Stomach (tissue), 9 donors: ENCODE results near the gene TTC3. TPM values are rescaled to one million over a fixed set of nuclear protein-coding genes. Genes with fewer than 3 reads are reported as not detected.

ENCODE experiments used
- DNase-seq, 2 donors: peaks; one replicate each; pipeline versions ENCODE4 v3.0.0 to v3.0.0-alpha.2; 2013 to 2019
- H3K27ac ChIP-seq, 5 donors: fragments of 200-600 bp in 4 of 5; sonication (generic) in 4 of 5; one replicate each; pipeline ENCODE4 v1.5.1; 2013 to 2019; ENCODE audit warnings: mild to moderate bottlenecking in 1 of 5, moderate library complexity in 1 of 5
- H3K27me3 ChIP-seq, 3 donors: fragments of 200-600 bp; sonication (generic); one replicate each; pipeline ENCODE4 v1.5.1; 2017 to 2019; ENCODE audit warnings: mixed run types in 1 of 3
- H3K36me3 ChIP-seq, 4 donors: fragments of 200-600 bp; sonication (generic); 1 replicate in 3 of 4; 2 replicates in 1 of 4; pipeline ENCODE4 v1.5.1; 2016 to 2019
- H3K4me1 ChIP-seq, 4 donors: fragments of 200-600 bp; sonication (generic); one replicate each; pipeline ENCODE4 v1.5.1; 2016 to 2019
- H3K4me3 ChIP-seq, 4 donors: fragments of 200-600 bp; sonication (generic) in 3 of 4; one replicate each; pipeline ENCODE4 v1.5.1; 2016 to 2019; ENCODE audit warnings: mild to moderate bottlenecking in 1 of 4
- H3K9me3 ChIP-seq, 4 donors: fragments of 200-600 bp; sonication (generic); one replicate each; pipeline ENCODE4 v1.5.1; 2016 to 2019
- CTCF ChIP-seq, 7 experiments: fragments of 450-650 bp in 4 of 7; fragments of 200-600 bp in 3 of 7; sonication (generic) in 3 of 7; IDR thresholded peaks; one replicate each; pipeline ENCODE4 v1.5.1; 2016 to 2019; ENCODE audit warnings: antibody characterized with exemption in 7 of 7, control low read depth in 2 of 7, mild to moderate bottlenecking in 1 of 7
- EP300 ChIP-seq: sonication (generic); formaldehyde crosslinking; IDR thresholded peaks from one replicate; pipeline ENCODE4 v1.6.1; 2017; ENCODE audit warnings: antibody characterized with exemption
- POLR2A ChIP-seq, 4 donors: fragments of 450-650 bp; IDR thresholded peaks; one replicate each; pipeline ENCODE4 v1.6.1; 2016; ENCODE audit warnings: antibody characterized with exemption in 4 of 4, control low read depth in 2 of 4, mild to moderate bottlenecking in 1 of 4, moderate library complexity in 1 of 4
- POLR2AphosphoS5 ChIP-seq, 3 donors: sonication (generic); formaldehyde crosslinking; IDR thresholded peaks; one replicate each; pipeline ENCODE4 v1.6.1; 2016; ENCODE audit warnings: antibody characterized with exemption in 3 of 3
- WGBS, 5 donors: extraction: QIAGEN DNeasy Blood & Tissue Kit in 3 of 5; methylation state at CpG; one replicate each; pipeline versions ENCODE4 v1.1.5 to v1.1.7; 2013 to 2018; 5-methylcytosine and 5-hydroxymethylcytosine counted together
- intact Hi-C: fragments of 100-400 bp; cut with DNase I; formaldehyde crosslinking; loops from one replicate; pipeline ENCODE4 v1.15.1; 2023; ENCODE audit warnings: low total_unique reads
- polyA plus RNA-seq, 3 donors: library from polyadenylated mRNA; stranded (reverse); fragments of 200-250 nt; gene quantifications; one replicate each; pipeline ENCODE4 v1.2.3, GENCODE V29; 2013
- total RNA-seq, 5 donors: library from RNA; depleted of rRNA; stranded (reverse); fragments of >200 nt; gene quantifications; one replicate each; pipeline versions ENCODE4 v1.1.0 to v1.2.3, GENCODE V29; 2014 to 2016
- donor health status: healthy with polysubstance abuse.
- donor health status: Bipolar disorder and iron deficiency.
- donor health status: healthy.

The TTC3 gene
- total and polyA plus RNA-seq, 8 donors, result 17.5 to 538 (median 143) TPM

GRCh38 chr21:37057614-37058013, 15.4 kb upstream of the TTC3 start:
- intact Hi-C loops, result no loop called here
- no peak for DNase-seq

GRCh38 chr21:37058261-37058660, 14.8 kb upstream of the TTC3 start:
- Histone ChIP-seq H3K4me1 (peaks cover 0 to 9% (median 6%) of the 10 kb centered on the region in 4 donors), H3K9me3 (no peaks in the 10 kb centered on the region), H3K27me3 (no peaks in the 10 kb centered on the region), H3K36me3 (no peaks in the 10 kb centered on the region), H3K27ac (no peak overlapping the region), H3K4me3 (no peak overlapping the region)
- no peak for TF ChIP-seq POLR2A (IDR thresholded peaks at IDR 0.05)
- TF ChIP-seq CTCF (IDR thresholded peaks at IDR 0.05), result no peak
- TF ChIP-seq EP300, result no peak
- TF ChIP-seq POLR2AphosphoS5 (IDR thresholded peaks at IDR 0.05), result no peak
- intact Hi-C loops, result no loop called here
- no peak for DNase-seq
- 64 to 71% (median 70%) methylated on average over 2 of the region's 2 CpGs for WGBS, 5 donors

More at GRCh38 chr21:37057614-37058013, 15.4 kb upstream of the TTC3 start:
- H3K4me1 ChIP-seq, result peaks cover 0 to 9% (median 6%) of the 10 kb centered on the region in 4 donors
- H3K27me3 ChIP-seq, result no peaks in the 10 kb centered on the region
- WGBS, 5 donors, result 94 to 96% (median 95%) methylated on average over 7 of the region's 7 CpGs
- no peaks in the 10 kb centered on the region for H3K9me3 ChIP-seq
- no peak overlapping the region for H3K4me3 ChIP-seq
- no peak overlapping the region for H3K27ac ChIP-seq
- no peaks in the 10 kb centered on the region for H3K36me3 ChIP-seq
- TF ChIP-seq EP300, result no peak
- TF ChIP-seq POLR2A (IDR thresholded peaks at IDR 0.05), result no peak

GRCh38 chr21:37059181-37059580, 13.9 kb upstream of the TTC3 start:
- intact Hi-C loops, result no loop called here
- H3K27me3 ChIP-seq, result no peaks in the 10 kb centered on the region
- H3K4me1 ChIP-seq, result peaks cover 0 to 9% (median 6%) of the 10 kb centered on the region in 4 donors
- no peak for DNase-seq
- no peak overlapping the region for H3K4me3 ChIP-seq
- H3K9me3 ChIP-seq, result no peaks in the 10 kb centered on the region
- TF ChIP-seq POLR2AphosphoS5 (IDR thresholded peaks at IDR 0.05) (no peak), EP300 (no peak), POLR2A (IDR thresholded peaks at IDR 0.05) (no peak), CTCF (IDR thresholded peaks at IDR 0.05) (no peak)
- 54 to 68% (median 60%) methylated on average over 5 of the region's 5 CpGs for WGBS, 5 donors
- H3K36me3 ChIP-seq, result peaks cover 0 to under 1% (median 0%) of the 10 kb centered on the region in 4 donors
- no peak overlapping the region for H3K27ac ChIP-seq

- H3K9me3 ChIP-seq, result no peaks in the 10 kb centered on the region
- H3K36me3 ChIP-seq, result peaks cover 0 to 10% (median 6%) of the 10 kb centered on the region in 4 donors
- H3K27me3 ChIP-seq, result no peaks in the 10 kb centered on the region
- H3K27ac ChIP-seq, result peak overlapping the region in 3 of 5 donors; percentile 1 to 29 (median 21)
- WGBS, 5 donors, result 53 to 100% (median 83%) methylated on average over 1 of the region's 1 CpG
- TF ChIP-seq POLR2A (IDR thresholded peaks at IDR 0.05) (no peak), CTCF (IDR thresholded peaks at IDR 0.05) (no peak), EP300 (no peak), POLR2AphosphoS5 (IDR thresholded peaks at IDR 0.05) (peak in 1 of 3 donors; percentile 71)
- peaks cover 0 to 9% (median 6%) of the 10 kb centered on the region in 4 donors for H3K4me1 ChIP-seq
- DNase-seq, result peak; percentile 40 to 92
- intact Hi-C loops, result no loop called here
- H3K4me3 ChIP-seq, result no peak overlapping the region
Measured at GRCh38 chr21:37060296-37060695, 12.8 kb upstream of the TTC3 start.

- Histone ChIP-seq H3K27ac (no peak overlapping the region), H3K9me3 (no peaks in the 10 kb centered on the region), H3K4me1 (peaks cover 0 to 9% (median 6%) of the 10 kb centered on the region in 4 donors), H3K36me3 (peaks cover 0 to 22% (median 19%) of the 10 kb centered on the region in 4 donors), H3K4me3 (no peak overlapping the region), H3K27me3 (no peaks in the 10 kb centered on the region)
- TF ChIP-seq EP300, result no peak
- DNase-seq, result no peak
- WGBS, 5 donors, result 79 to 88% (median 82%) methylated on average over 7 of the region's 7 CpGs
- intact Hi-C loops, result no loop called here
Measured at GRCh38 chr21:37061926-37062592, 11.0 kb upstream of the TTC3 start.
